GM23248 (cell line): ENCODE results near the gene RPIA.

ENCODE experiments used
- EZH2 ChIP-seq: fragments of 200-600 bp; sonication (generic); IDR thresholded peaks from 2 replicates; pipeline ENCODE4 v1.6.1; 2018; ENCODE audit warnings: antibody characterized with exemption, mild to moderate bottlenecking; ENCODE audit not compliant: insufficient read depth, poor library complexity, severe bottlenecking
- EZH2phosphoT487 ChIP-seq: fragments of 200-600 bp; sonication (generic); IDR thresholded peaks from 2 replicates; pipeline ENCODE4 v1.6.1; 2018; ENCODE audit warnings: antibody characterized with exemption, moderate library complexity, mild to moderate bottlenecking, low read depth; ENCODE audit not compliant: insufficient read depth

- no peak for TF ChIP-seq EZH2
- no peak for TF ChIP-seq EZH2phosphoT487
These were observed 20.4 kb downstream of the RPIA start for GRCh38 chr2:88711897-88712296.
